Activated naive CD8-positive, alpha-beta T cell treated with anti-CD3 and anti-CD28 coated beads, Interleukin-2, amount 50 U/mL, for 24 hours (primary cell): Measurements from ENCODE around the gene OPRM1.
"Not testable (repeated sequence)": the region's sequence is repeated elsewhere in the genome, so short reads cannot be mapped to it uniquely, and the experiment has no call there.

Experiments used
- ATAC-seq: fragments of 150-1000 bp; cut with Tn5 transposase; one replicate; pipeline ENCODE4 v1.10.0; 2021
- DNase-seq: peaks from one replicate; pipeline ENCODE4 v3.0.0; 2021
- H3K27ac Mint-ChIP-seq: one replicate; pipeline ENCODE4 v1.8.0; 2021; ENCODE audit warnings: mild to moderate bottlenecking, mixed read lengths
- H3K27me3 Mint-ChIP-seq: one replicate; pipeline ENCODE4 v1.8.0; 2021; ENCODE audit warnings: mixed read lengths
- H3K36me3 Mint-ChIP-seq: one replicate; pipeline ENCODE4 v1.8.0; 2021; ENCODE audit warnings: low read depth, mixed read lengths
- H3K4me1 Mint-ChIP-seq: one replicate; pipeline ENCODE4 v1.8.0; 2021; ENCODE audit warnings: mixed read lengths
- H3K4me3 Mint-ChIP-seq: one replicate; pipeline ENCODE4 v1.8.0; 2021; ENCODE audit warnings: mild to moderate bottlenecking, moderate library complexity, mixed read lengths
- H3K9me3 Mint-ChIP-seq: one replicate; pipeline ENCODE4 v1.8.0; 2021; ENCODE audit warnings: mixed read lengths

OPRM1 gene

GRCh38 chr6:154058963-154059680 lies 20.1 kb downstream of the OPRM1 start:
- no peak for DNase-seq

GRCh38 chr6:154060076-154060475 lies 21.0 kb downstream of the OPRM1 start:
- no peaks in the 10 kb centered on the region for H3K27me3 Mint-ChIP-seq
- H3K36me3 Mint-ChIP-seq, result no peaks in the 10 kb centered on the region
- H3K9me3 Mint-ChIP-seq, result no peaks in the 10 kb centered on the region
- H3K4me3 Mint-ChIP-seq, result no peak overlapping the region
- no peak for ATAC-seq
- no peaks in the 10 kb centered on the region for H3K4me1 Mint-ChIP-seq
- DNase-seq, result no peak
- no peak overlapping the region for H3K27ac Mint-ChIP-seq

More at GRCh38 chr6:154058963-154059680, 20.1 kb downstream of the OPRM1 start:
- Mint-ChIP-seq H3K4me1 (no peaks in the 10 kb centered on the region), H3K36me3 (no peaks in the 10 kb centered on the region), H3K9me3 (no peaks in the 10 kb centered on the region), H3K4me3 (no peak overlapping the region), H3K27ac (no peak overlapping the region), H3K27me3 (no peaks in the 10 kb centered on the region)
- no peak for ATAC-seq

GRCh38 chr6:154070041-154070440 lies 31.0 kb downstream of the OPRM1 start:
- Mint-ChIP-seq H3K36me3 (no peaks in the 10 kb centered on the region), H3K9me3 (peaks cover 4% of the 10 kb centered on the region), H3K27ac (no peak overlapping the region), H3K4me3 (no peak overlapping the region), H3K4me1 (no peaks in the 10 kb centered on the region), H3K27me3 (peaks cover 8% of the 10 kb centered on the region)
- DNase-seq (no peak), ATAC-seq (no peak)

DNA sequence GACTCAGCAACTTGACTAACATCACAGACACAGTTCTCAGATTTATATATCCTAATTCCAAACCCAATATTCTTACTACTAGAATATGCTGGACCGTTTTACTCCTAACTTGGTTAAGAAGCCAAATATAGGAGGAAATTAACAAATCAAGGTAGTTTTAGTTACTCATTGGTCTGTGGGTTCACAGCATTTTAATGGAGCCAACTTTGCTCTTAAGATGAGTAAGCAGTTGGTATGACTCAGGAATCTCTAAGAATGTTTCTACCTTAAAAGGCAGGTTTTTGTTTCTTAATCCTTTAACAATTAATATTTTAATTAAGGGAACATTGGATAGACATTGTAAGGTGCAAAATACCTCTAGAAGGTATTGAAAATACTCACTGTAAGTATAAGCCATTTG lies 31.6 kb downstream of the OPRM1 start:
- Mint-ChIP-seq H3K4me1 (no peaks in the 10 kb centered on the region), H3K36me3 (no peaks in the 10 kb centered on the region), H3K27ac (no peak overlapping the region), H3K9me3 (peaks cover 4% of the 10 kb centered on the region), H3K27me3 (peaks cover 8% of the 10 kb centered on the region), H3K4me3 (no peak overlapping the region)
- ATAC-seq (no peak), DNase-seq (no peak)

GRCh38 chr6:154071236-154071635 lies 32.2 kb downstream of the OPRM1 start:
- Mint-ChIP-seq H3K9me3 (peaks cover 4% of the 10 kb centered on the region), H3K27ac (no peak overlapping the region), H3K4me1 (no peaks in the 10 kb centered on the region), H3K27me3 (peaks cover 8% of the 10 kb centered on the region), H3K36me3 (no peaks in the 10 kb centered on the region), H3K4me3 (no peak overlapping the region)
- no peak for ATAC-seq
- DNase-seq, result no peak

- H3K27me3 Mint-ChIP-seq, result peaks cover 10% of the 10 kb centered on the region
- H3K4me1 Mint-ChIP-seq, result no peaks in the 10 kb centered on the region
- ATAC-seq (no peak), DNase-seq (no peak)
- H3K9me3 Mint-ChIP-seq, result peaks cover 4% of the 10 kb centered on the region
- no peak overlapping the region for H3K27ac Mint-ChIP-seq
- H3K36me3 Mint-ChIP-seq, result no peaks in the 10 kb centered on the region
- no peak overlapping the region for H3K4me3 Mint-ChIP-seq
Observed at GRCh38 chr6:154071711-154072110, 32.7 kb downstream of the OPRM1 start.

GRCh38 chr6:154078596-154078995 lies 39.6 kb downstream of the OPRM1 start:
- not testable (repeated sequence) for DNase-seq, H3K4me3 Mint-ChIP-seq, H3K27ac Mint-ChIP-seq, H3K36me3 Mint-ChIP-seq, H3K27me3 Mint-ChIP-seq, H3K9me3 Mint-ChIP-seq, ATAC-seq, H3K4me1 Mint-ChIP-seq

DNA sequence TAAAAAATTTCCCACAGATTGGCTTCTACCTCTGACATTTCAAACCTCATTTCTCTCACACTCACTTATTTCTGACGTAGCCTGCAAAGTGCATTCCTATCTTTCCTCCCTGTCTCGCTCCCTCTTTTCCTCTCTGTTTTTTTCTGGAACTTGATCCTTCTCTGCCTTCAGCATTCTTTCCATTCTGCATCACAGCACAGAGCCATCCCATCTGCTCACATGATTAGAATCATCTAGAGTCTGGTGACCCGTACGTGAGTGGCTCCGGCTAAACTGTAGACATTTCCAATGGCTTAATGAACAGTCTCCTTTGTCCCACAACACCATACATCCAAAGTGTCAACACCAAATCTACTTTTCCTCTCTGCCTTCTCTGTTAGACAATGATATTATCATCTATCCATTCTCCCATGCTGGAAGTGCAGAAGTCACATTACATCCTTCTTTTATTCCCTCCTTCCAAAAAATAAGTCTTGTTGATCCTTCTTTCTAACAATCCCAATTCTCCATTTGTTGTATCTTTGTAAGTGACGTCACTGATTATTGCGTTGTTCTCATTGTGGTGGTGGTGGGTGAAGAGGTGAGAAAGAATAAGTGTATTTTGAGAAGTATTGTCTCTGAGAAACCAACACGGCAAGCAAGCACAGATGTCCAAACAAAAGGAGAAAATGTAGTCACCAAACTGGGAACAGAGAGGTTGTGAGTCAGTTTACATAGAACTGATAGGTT lies 41.6 kb downstream of the OPRM1 start:
- ATAC-seq (no peak), DNase-seq (no peak)
- peaks cover 8% of the 10 kb centered on the region for H3K27me3 Mint-ChIP-seq
- no peaks in the 10 kb centered on the region for H3K36me3 Mint-ChIP-seq
- H3K9me3 Mint-ChIP-seq, result no peaks in the 10 kb centered on the region
- H3K27ac Mint-ChIP-seq, result no peak overlapping the region
- H3K4me3 Mint-ChIP-seq, result no peak overlapping the region
- no peaks in the 10 kb centered on the region for H3K4me1 Mint-ChIP-seq

DNA sequence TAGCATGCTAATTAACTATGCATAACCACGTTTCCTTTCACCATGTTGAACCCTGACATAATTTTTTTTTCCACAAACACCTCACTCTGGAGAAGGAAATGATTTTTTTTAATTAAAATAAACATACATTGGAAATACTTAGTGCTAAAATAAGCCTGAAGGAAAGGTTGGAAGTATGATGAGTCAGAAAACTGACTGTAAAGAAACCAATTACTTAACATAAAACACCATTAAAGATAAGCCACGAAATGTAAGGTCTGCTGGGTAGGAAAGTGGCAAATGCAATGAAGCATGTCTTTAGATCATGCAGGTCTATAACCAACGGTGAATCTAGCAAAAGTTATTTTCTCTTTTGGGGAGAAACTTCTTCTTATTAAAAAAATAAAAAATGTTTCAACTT lies 47.5 kb downstream of the OPRM1 start:
- no peaks in the 10 kb centered on the region for H3K27me3 Mint-ChIP-seq
- no peak overlapping the region for H3K4me3 Mint-ChIP-seq
- H3K4me1 Mint-ChIP-seq, result no peaks in the 10 kb centered on the region
- no peak for DNase-seq
- no peak overlapping the region for H3K27ac Mint-ChIP-seq
- no peaks in the 10 kb centered on the region for H3K36me3 Mint-ChIP-seq
- no peak for ATAC-seq
- H3K9me3 Mint-ChIP-seq, result no peaks in the 10 kb centered on the region

GRCh38 chr6:154092326-154092962 lies 53.4 kb downstream of the OPRM1 start:
- DNase-seq (no peak), ATAC-seq (no peak)
- no peak overlapping the region for H3K27ac Mint-ChIP-seq
- H3K36me3 Mint-ChIP-seq, result no peaks in the 10 kb centered on the region
- no peaks in the 10 kb centered on the region for H3K27me3 Mint-ChIP-seq
- H3K4me1 Mint-ChIP-seq, result no peaks in the 10 kb centered on the region
- H3K4me3 Mint-ChIP-seq, result no peak overlapping the region
- no peaks in the 10 kb centered on the region for H3K9me3 Mint-ChIP-seq

DNA sequence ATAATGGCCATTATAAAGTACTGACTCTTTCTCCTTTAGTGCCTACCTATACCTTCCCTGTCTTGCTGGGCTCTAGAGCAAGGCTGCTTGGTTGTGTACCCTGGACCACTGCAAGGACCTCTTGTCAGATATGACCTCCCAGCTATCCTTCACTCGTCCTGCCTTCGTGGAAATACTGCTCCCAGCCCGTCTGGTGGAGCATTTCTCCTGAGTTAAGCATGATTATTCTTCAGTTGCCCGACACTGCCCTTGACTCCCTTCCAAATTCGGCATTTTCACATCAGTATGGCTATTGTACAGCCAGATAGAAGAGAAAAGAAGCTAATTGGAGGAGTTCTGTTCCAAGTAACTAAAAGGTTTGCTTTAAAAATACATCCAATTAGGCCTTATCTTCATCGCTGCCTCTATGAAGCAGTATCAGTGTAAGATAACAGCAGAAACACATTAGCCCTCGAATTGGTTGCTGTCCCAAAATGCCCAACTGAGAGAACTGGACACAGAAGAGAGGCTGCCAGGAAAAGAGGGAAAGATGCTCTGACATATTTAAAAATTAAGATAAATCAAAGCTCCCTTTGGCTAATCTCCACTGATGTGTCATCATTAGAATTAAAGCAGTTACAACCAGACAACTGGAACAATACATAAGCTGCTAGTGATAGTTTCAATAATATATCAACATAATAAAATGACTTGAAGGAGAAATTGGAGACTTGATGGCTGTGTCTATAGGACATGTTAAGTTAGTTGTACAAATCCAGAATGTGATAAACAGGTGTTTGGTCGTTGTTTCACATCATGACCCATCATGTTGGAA lies 54.4 kb downstream of the OPRM1 start:
- H3K36me3 Mint-ChIP-seq, result no peaks in the 10 kb centered on the region
- H3K27ac Mint-ChIP-seq, result no peak overlapping the region
- H3K27me3 Mint-ChIP-seq, result no peaks in the 10 kb centered on the region
- no peaks in the 10 kb centered on the region for H3K4me1 Mint-ChIP-seq
- ATAC-seq (no peak), DNase-seq (no peak)
- no peak overlapping the region for H3K4me3 Mint-ChIP-seq
- no peaks in the 10 kb centered on the region for H3K9me3 Mint-ChIP-seq

- Mint-ChIP-seq H3K27ac (no peak overlapping the region), H3K4me1 (no peaks in the 10 kb centered on the region), H3K36me3 (no peaks in the 10 kb centered on the region), H3K4me3 (no peak overlapping the region), H3K9me3 (no peaks in the 10 kb centered on the region), H3K27me3 (no peaks in the 10 kb centered on the region)
- DNase-seq, result no peak
- no peak for ATAC-seq
Observed at GRCh38 chr6:154095571-154095970, 56.5 kb downstream of the OPRM1 start.

- Mint-ChIP-seq H3K27ac (no peak overlapping the region), H3K27me3 (no peaks in the 10 kb centered on the region), H3K4me1 (no peaks in the 10 kb centered on the region), H3K9me3 (no peaks in the 10 kb centered on the region), H3K36me3 (no peaks in the 10 kb centered on the region), H3K4me3 (no peak overlapping the region)
- DNase-seq (no peak), ATAC-seq (no peak)
Observed at GRCh38 chr6:154096316-154096715, 57.3 kb downstream of the OPRM1 start.

GRCh38 chr6:154096834-154097233 lies 57.8 kb downstream of the OPRM1 start:
- Mint-ChIP-seq H3K4me3 (no peak overlapping the region), H3K27me3 (no peaks in the 10 kb centered on the region), H3K27ac (no peak overlapping the region), H3K36me3 (no peaks in the 10 kb centered on the region), H3K9me3 (no peaks in the 10 kb centered on the region), H3K4me1 (no peaks in the 10 kb centered on the region)
- DNase-seq (no peak), ATAC-seq (no peak)
